OCI-LY3 (cell line): ENCODE measurements around the gene CLDN14.

ENCODE experiments used
- CTCF ChIP-seq: fragments of 200-600, 300-600 bp; sonication (generic); IDR thresholded peaks from 2 replicates; pipeline ENCODE4 v1.5.1; 2014; ENCODE audit warnings: antibody characterized with exemption, low read length, low read depth
- EZH2phosphoT487 ChIP-seq: fragments of 200-600 bp; shearing (Covaris generic); IDR thresholded peaks from 2 replicates; pipeline ENCODE4 v1.6.1; 2018; ENCODE audit warnings: antibody characterized with exemption, mixed run types, low read depth

- TF ChIP-seq CTCF, result no peak
- TF ChIP-seq EZH2phosphoT487, result no peak
Measured at GRCh38 chr21:36423771-36424433, 56.0 kb downstream of the CLDN14 start.
